Measurements from ENCODE around the gene CSF2.

- TF ChIP-seq CTCF (IDR thresholded peaks at IDR 0.05; ENCODE audit: insufficient read depth, low read length) = no peak
- TF ChIP-seq POLR2AphosphoS5 (IDR thresholded peaks at IDR 0.05; ENCODE audit: low read depth) = no peak
- no peak for TF ChIP-seq SPI1 (IDR thresholded peaks at IDR 0.05; ENCODE audit: borderline replicate concordance, low read depth)
- no peak for TF ChIP-seq REST (IDR thresholded peaks at IDR 0.05; ENCODE audit: insufficient replicate concordance, low read depth)
- no peak for TF ChIP-seq GABPA (IDR thresholded peaks at IDR 0.05; ENCODE audit: low read depth)
Observed at GRCh38 chr5:132086277-132086794, 12.7 kb downstream of the CSF2 start.

Measured in HL-60 (cell line).